GM19397 (cell line): Measurements from ENCODE around the gene CSF2.
A peak's percentile ranks its signal among the peaks of the same experiment; 100 is the strongest.

Source experiments
- ATAC-seq: cut with Tn5 transposase; IDR thresholded peaks from one replicate; pipeline ENCODE4 v1.9.1; 2021; ENCODE audit warnings: mild to moderate bottlenecking, moderate library complexity; ENCODE audit not compliant: unreplicated experiment

Gene CSF2

GRCh38 chr5:132054697-132055440 lies 18.7 kb upstream of the CSF2 start:
- ATAC-seq: no peak

DNA sequence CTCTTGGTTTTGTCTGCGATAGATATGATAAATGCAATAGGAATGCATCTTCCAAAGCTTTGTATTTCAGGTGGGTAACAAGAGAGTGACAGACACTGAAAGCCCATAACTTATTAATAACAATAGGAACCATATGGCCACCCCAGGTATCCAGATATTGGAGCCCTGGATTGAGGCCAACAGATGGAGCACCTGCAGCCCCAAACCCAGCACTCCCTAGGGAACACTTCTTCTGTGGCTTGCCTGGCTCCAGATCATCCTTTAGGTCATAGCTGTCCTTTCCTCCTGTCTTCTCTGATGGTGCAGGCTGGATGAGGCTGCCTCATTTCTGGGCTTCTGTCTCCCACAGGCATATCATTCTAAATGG lies 18.2 kb upstream of the CSF2 start:
- ATAC-seq: no peak

- no peak for ATAC-seq
Measured at GRCh38 chr5:132055808-132056609, 17.6 kb upstream of the CSF2 start.

DNA sequence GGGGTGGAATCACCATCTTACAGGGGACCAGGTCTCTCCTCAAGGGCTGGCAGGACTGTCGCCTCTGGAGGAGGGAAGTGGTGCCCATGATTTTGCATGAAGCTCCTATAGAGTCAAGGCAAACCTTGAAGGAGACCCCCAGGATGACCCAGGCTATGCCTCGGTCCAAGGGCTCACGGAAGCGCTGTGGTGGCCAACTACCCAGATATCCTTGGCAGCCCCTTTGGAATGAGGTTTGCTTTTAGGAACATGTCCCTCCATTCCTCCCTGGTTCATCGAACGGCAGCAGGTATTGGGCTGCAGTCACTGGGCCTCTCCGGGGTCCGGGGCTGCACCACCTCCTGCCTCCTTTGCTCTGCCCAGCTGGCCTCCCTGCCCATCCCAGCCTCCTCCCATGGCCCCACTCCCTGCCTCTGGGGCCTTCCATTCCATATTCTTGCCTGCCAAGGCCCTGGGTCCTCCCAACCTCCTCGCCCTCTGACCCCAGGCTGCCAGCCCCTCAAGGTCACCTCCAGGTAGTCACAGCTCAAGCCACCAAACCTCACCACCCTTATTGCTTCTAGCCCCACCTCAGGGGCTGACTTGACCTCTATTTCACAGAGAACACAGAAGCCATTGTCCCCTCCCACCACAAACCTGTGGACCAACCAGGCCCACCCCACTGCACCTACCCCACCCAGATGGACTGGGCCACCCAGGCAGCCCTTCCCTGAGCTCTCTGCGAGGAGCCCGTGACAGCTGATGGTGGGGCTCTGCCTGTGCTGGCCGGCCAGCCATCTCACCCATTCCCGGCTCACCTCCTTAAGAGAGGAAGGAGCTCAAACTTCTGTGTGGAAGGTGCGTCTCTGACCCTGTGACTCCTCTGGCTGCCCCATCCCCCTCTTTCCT lies 16.7 kb upstream of the CSF2 start:
- no peak for ATAC-seq

GRCh38 chr5:132057498-132058255 lies 15.9 kb upstream of the CSF2 start:
- no peak for ATAC-seq

GRCh38 chr5:132058646-132059042 lies 14.9 kb upstream of the CSF2 start:
- ATAC-seq: no peak

DNA sequence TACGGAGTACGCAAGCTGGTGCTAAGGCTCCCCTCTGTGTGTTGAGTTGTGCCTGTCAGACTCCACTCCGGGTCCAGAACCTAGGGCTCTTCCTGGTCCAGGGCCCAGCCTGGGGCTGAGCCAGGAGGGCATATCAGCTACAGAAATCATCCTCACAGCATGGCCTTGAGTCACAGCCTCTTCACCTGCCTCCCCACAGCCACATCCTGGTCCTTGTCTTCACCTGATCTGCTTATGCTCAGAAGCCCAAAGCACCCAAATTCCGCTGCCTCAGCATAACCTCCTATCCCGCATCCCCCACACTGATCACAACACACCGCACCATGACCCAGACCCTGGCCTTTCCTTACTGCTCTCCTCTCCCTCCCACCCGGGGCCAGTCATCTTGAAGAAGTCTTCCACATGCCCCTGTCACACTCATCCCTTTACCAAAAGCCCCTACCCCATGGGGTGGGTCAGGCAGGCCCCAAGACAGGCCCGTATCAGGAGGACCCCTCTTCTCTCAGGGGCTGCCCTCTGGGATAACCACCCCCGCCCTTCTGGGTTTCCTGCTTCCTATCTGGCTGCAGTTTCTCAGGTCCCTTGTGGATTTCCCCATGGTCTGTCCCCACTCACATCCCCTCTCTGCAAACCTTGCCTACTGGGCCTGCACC lies 14.4 kb upstream of the CSF2 start:
- no peak for ATAC-seq

DNA sequence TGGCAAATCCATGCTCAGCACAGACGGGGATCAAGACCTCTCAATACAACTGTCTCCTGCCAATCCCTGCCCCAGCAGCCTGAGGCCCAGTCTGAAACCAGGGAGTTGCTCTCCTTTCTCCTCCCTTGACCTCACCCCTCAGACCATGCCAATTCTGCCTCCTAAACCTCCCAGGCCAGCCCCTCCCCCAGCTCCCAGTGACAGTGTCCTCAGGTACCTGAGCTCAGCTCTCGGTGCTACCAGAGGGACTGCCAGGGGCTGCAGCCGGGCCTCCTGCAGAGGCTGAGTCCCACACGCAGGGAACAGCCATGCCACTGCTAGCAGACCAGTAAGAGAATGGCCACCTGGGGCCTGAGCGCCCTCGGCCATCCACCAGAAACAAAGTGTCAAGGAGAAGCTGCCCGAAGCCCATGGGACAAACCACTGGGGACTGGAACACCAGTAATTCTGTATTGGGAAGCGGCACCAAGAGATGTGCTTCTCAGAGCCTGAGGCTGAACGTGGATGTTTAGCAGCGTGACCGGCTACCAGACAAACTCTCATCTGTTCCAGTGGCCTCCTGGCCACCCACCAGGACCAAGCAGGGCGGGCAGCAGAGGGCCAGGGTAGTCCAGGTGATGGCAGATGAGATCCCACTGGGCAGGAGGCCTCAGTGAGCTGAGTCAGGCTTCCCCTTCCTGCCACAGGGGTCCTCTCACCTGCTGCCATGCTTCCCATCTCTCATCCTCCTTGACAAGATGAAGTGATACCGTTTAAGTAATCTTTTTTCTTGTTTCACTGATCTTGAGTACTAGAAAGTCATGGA lies 13.7 kb upstream of the CSF2 start:
- ATAC-seq: no peak

DNA sequence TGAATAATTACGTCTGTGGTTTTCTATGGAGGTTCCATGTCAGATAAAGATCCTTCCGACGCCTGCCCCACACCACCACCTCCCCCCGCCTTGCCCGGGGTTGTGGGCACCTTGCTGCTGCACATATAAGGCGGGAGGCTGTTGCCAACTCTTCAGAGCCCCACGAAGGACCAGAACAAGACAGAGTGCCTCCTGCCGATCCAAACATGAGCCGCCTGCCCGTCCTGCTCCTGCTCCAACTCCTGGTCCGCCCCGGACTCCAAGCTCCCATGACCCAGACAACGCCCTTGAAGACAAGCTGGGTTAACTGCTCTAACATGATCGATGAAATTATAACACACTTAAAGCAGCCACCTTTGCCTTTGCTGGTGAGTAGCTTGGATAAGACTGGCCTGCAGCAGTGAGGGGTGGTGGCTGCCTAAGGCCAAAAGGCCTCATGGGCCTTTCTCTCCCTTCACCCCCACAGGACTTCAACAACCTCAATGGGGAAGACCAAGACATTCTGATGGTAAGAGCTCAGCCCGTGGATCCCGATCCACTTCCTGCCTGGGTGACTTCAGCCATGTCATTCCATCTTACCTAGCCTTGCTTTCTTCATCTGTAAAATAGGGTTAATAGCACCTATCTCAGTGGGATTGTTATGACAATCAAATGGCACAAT lies 13.0 kb upstream of the CSF2 start, which contains the start of gene IL3:
Gene IL3 (plus strand): TSS at position 155 of the 661 bp plus-strand sequence. CDS start 52 bp downstream, at position 207.
- no peak for ATAC-seq

DNA sequence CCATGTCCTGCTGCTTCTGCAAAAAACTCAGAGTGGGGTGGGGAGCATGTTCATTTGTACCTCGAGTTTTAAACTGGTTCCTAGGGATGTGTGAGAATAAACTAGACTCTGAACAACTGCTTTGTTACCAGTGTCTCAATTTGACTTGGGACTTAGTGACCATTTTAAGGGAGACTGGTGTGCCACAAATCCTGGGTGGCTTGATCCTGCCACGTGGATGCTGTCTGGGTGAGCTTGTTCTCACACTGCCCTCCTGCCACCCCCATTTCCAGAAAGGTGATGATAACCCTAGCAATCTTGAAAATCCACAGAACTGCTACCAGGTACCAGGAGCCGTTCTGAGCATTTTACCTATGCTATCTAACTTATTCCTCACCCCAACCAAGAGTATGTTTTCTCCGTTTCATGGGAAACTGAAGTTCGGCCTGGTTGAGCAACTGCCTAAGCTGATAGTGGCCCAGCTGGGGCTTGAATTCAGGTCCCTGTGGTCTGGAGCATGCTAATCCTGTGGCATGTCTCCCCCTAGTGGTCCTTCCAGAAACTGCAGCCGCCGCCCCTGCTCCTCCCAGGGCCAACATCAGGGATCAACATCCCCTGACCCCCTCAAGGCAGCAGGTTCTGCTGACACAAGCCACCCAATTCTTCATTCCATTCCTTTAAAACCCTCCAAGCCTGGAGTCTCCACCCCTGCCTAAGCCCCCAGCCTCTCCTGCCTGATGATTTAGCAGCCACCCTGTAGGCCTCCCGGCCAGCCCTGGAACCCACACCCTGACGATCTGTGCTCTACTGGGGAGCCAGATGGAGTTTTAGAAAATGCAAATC lies 10.3 kb upstream of the CSF2 start:
- ATAC-seq: peak; percentile 58

DNA sequence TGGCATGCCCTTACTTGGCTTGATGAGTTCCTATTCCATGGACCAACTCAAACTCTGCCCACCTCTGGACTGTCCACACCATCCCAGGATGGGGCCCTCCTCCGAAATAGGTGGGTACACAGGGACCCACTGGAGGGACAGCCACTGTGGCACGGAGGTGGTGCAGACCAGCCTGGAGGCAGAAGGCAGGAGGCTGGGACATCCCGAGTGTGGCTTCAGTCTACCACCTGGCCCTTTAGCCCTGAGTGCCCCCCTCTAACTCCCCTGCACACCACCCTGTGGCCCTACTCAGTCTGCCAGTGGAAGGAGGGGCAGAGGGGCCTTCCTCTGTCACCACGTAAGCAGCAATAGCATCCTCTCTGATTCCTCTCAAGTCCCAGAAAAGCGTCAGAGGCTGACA lies 9.4 kb upstream of the CSF2 start:
- no peak for ATAC-seq

DNA sequence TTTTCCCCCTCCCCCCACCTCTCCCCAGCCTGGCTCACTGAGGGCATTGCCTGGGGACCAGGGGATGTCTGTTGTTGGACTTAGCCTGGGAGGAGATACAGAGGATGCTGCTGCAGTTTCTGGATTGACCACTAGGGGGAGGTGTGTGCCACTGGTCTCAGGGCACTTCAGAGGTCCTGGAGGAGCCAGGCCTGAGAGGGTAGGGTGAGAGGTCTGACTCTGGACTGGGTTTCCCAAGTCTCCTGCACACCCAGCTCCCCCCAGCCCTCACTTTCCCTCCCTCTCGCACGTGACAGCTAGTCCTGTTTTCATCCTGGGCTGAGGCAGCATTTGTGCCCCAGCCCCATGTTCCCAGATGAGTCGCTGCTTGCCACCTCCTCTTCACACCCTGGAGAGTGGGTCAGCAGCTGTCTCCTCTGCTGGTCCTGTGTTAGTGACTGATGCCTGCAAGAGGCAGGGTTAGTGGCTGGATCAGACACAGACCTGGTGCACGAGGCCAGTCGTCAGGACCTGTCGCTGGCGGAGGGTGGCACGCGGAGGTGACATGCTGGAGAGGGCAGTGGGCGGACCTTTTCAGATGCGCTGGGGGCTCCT lies 8.8 kb upstream of the CSF2 start:
- peak; percentile 57 for ATAC-seq

GRCh38 chr5:132065351-132065937 lies 8.1 kb upstream of the CSF2 start:
- no peak for ATAC-seq

GRCh38 chr5:132065951-132066701 lies 7.5 kb upstream of the CSF2 start:
- no peak for ATAC-seq

DNA sequence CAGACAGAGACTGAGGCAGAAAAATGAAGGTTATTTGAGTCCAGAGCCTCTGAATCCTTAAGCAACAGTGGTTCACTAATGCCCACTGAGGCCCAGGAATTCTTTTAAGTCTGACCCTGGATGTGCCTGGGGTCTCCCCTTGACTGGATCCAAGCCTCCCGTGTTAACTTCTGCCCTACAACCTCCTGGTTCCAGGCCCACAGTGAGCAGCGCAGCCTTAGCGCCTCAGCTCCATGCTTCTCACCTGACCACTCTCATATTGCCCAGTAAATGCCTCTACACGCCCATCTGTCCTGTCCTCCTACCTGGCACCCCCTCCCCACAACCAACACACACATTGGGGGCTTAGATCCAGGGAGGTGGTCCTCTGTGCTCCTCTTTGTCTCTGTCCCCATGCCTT lies 6.7 kb upstream of the CSF2 start:
- ATAC-seq: no peak

DNA sequence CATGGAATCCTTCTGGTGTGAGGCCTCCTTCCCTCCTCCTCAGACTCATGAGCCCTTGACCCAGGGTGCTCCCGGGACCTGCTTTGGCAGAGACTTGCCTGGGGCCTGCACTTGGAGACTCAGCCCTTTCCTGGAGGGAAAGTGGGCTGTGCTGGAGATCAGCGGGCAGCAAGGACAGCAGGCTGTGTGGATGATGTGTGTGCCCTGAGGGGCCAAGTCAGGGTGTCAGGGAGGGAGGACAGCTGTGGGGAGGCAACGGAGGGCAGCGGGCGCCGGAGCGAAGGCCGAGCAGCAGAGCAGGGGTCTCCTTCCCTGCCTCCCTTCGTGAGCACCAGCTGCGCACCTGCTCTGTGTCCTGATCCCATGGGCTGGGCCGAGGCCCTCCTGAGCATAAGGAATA lies 6.1 kb upstream of the CSF2 start:
- no peak for ATAC-seq
